CD4-positive, CD25-positive, alpha-beta regulatory T cell (primary cell): Measurements from ENCODE around the gene FILIP1L. TPM values are rescaled to one million over a fixed set of nuclear protein-coding genes. Genes with fewer than 3 reads are reported as not detected.
A peak's percentile ranks its signal among the peaks of the same experiment; 100 is the strongest.

Experiments used
- ATAC-seq, 2 donors: fragments of 150-1000 bp; cut with Tn5 transposase; one replicate each; pipeline ENCODE4 v1.10.0; 2021; ENCODE audit warnings: low read depth in 2 of 2, moderate number of reproducible peaks in 2 of 2, moderate library complexity in 1 of 2
- DNase-seq, 3 donors: peaks; one replicate each; pipeline versions ENCODE4 v3.0.0 to v3.0.0-alpha.2; 2012 to 2022; ENCODE audit warnings: mixed read lengths in 1 of 3
- H3K27ac ChIP-seq: one replicate; pipeline ENCODE4 v1.7.0; 2013; ENCODE audit warnings: mild to moderate bottlenecking, low read length; ENCODE audit not compliant: insufficient read depth, poor library complexity, severe bottlenecking
- H3K27me3 ChIP-seq: one replicate; pipeline ENCODE4 v1.7.0; 2013; ENCODE audit warnings: low read length; ENCODE audit not compliant: control insufficient read depth, insufficient read depth
- H3K36me3 ChIP-seq: one replicate; pipeline ENCODE4 v1.7.0; 2013; ENCODE audit warnings: mild to moderate bottlenecking, low read length, moderate library complexity; ENCODE audit not compliant: control insufficient read depth, insufficient read depth
- H3K4me1 ChIP-seq: 2 replicates; pipeline ENCODE4 v1.7.0; 2013; ENCODE audit warnings: mild to moderate bottlenecking, low read length; ENCODE audit not compliant: insufficient read depth, control insufficient read depth, poor library complexity, severe bottlenecking
- H3K4me3 ChIP-seq: one replicate; pipeline ENCODE4 v1.7.0; 2013; ENCODE audit warnings: low read depth, mild to moderate bottlenecking, low read length, moderate library complexity
- H3K9me3 ChIP-seq, 2 experiments: 1 replicate in 1 of 2; 2 replicates in 1 of 2; pipeline ENCODE4 v1.7.0; 2013; ENCODE audit warnings: low read length in 2 of 2, mild to moderate bottlenecking in 1 of 2, moderate library complexity in 1 of 2; ENCODE audit not compliant: control insufficient read depth in 2 of 2
- H3K27ac Mint-ChIP-seq, 3 donors: one replicate each; pipeline ENCODE4 v1.8.0; 2020 to 2022; ENCODE audit warnings: mild to moderate bottlenecking in 3 of 3, mixed read lengths in 3 of 3, moderate library complexity in 2 of 3
- H3K27me3 Mint-ChIP-seq: one replicate; pipeline ENCODE4 v1.8.0; 2022; ENCODE audit warnings: mild to moderate bottlenecking, mixed read lengths
- H3K36me3 Mint-ChIP-seq: one replicate; pipeline ENCODE4 v1.8.0; 2020; ENCODE audit warnings: mixed read lengths
- H3K4me1 Mint-ChIP-seq, 4 donors: one replicate each; pipeline ENCODE4 v1.8.0; 2020 to 2022; ENCODE audit warnings: mixed read lengths in 4 of 4, mild to moderate bottlenecking in 1 of 4
- H3K4me3 Mint-ChIP-seq, 4 donors: one replicate each; pipeline ENCODE4 v1.8.0; 2020 to 2022; ENCODE audit warnings: mild to moderate bottlenecking in 4 of 4, mixed read lengths in 4 of 4, moderate library complexity in 3 of 4
- H3K9me3 Mint-ChIP-seq, 7 donors: one replicate each; pipeline ENCODE4 v1.8.0; 2020 to 2022; ENCODE audit warnings: mixed read lengths in 7 of 7, mild to moderate bottlenecking in 3 of 7, moderate library complexity in 2 of 7
- polyA plus RNA-seq, 4 donors: library from polyadenylated mRNA; unstranded; fragments of 300-500 nt; fragmentation: Illumina TruSeq; gene quantifications; one replicate each; pipeline ENCODE4 v1.2.3, GENCODE V29; 2021
- total RNA-seq: library from RNA; stranded (reverse); gene quantifications from one replicate; pipeline ENCODE4 v1.2.3, GENCODE V29; 2022

Gene FILIP1L
- total and polyA plus RNA-seq, 5 donors from 2014 or later = 0.37 to 1.0 (median 0.65) TPM; not detected in 2

- DNase-seq = no peak
- no peaks in the 10 kb centered on the region for H3K36me3 ChIP-seq
- no peak overlapping the region for H3K4me3 Mint-ChIP-seq
- H3K27ac Mint-ChIP-seq = no peak overlapping the region
- H3K9me3 Mint-ChIP-seq = peaks cover 0 to 5% (median 1%) of the 10 kb centered on the region in 7 donors
- no peak overlapping the region for H3K27ac ChIP-seq
- H3K9me3 ChIP-seq = no peaks in the 10 kb centered on the region
- no peaks in the 10 kb centered on the region for H3K27me3 ChIP-seq
- peaks cover 15% of the 10 kb centered on the region for H3K36me3 Mint-ChIP-seq
- ATAC-seq = no peak
- no peaks in the 10 kb centered on the region for H3K27me3 Mint-ChIP-seq
- H3K4me3 ChIP-seq = no peak overlapping the region
- peaks cover 2 to 12% (median 8%) of the 10 kb centered on the region in 4 donors for H3K4me1 Mint-ChIP-seq
- no peaks in the 10 kb centered on the region for H3K4me1 ChIP-seq
Measured at GRCh38 chr3:100010087-100010417, 104.2 kb downstream of the FILIP1L start.

- Mint-ChIP-seq H3K27ac (peak overlapping the region in 1 of 3 donors; percentile 37), H3K27me3 (no peaks in the 10 kb centered on the region), H3K36me3 (peaks cover 12% of the 10 kb centered on the region), H3K9me3 (peaks cover 0 to 5% (median 0%) of the 10 kb centered on the region in 7 donors), H3K4me1 (peaks cover 2 to 15% (median 8%) of the 10 kb centered on the region in 4 donors), H3K4me3 (no peak overlapping the region)
- Histone ChIP-seq H3K4me1 (no peaks in the 10 kb centered on the region), H3K27me3 (no peaks in the 10 kb centered on the region), H3K27ac (no peak overlapping the region), H3K36me3 (no peaks in the 10 kb centered on the region), H3K4me3 (no peak overlapping the region), H3K9me3 (no peaks in the 10 kb centered on the region)
- DNase-seq (no peak), ATAC-seq (no peak)
Measured at GRCh38 chr3:100009276-100010086, 104.8 kb downstream of the FILIP1L start.

DNA sequence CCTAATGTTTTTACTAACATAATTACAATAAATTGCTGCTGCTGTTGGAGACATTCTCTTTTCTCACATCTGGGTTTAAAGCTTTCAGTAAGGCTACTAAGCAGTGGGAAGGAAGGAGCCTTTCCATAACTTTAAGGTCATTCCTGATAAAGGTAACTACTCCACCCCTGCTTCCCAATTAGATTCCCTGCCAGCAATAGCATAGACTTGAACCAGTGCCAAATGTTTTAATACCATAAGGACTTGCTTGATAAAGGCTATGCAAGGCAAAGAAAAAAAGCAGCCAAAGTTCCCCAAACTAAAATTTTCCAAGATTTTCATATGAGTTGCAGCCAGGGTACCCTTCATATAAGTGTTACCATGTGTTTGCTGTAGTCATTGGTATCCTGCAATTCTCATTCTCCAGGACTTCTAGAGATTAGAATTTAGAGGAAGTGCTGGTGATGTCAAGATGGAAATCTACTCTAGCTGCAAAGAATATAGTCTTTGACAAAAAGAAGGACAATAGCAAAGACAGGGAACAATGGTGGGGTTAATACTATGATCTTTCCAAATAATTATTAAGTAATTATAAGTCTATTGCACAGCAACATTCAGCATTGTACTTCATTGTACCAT is 106.1 kb downstream of the FILIP1L start:
- Mint-ChIP-seq H3K4me3 (no peak overlapping the region), H3K27ac (no peak overlapping the region), H3K36me3 (peaks cover 8% of the 10 kb centered on the region), H3K4me1 (peaks cover 4 to 14% (median 11%) of the 10 kb centered on the region in 4 donors), H3K9me3 (peaks cover 0 to 5% (median 0%) of the 10 kb centered on the region in 7 donors), H3K27me3 (no peaks in the 10 kb centered on the region)
- Histone ChIP-seq H3K9me3 (no peaks in the 10 kb centered on the region), H3K27me3 (no peaks in the 10 kb centered on the region), H3K4me3 (no peak overlapping the region), H3K4me1 (no peaks in the 10 kb centered on the region), H3K36me3 (no peaks in the 10 kb centered on the region), H3K27ac (no peak overlapping the region)
- DNase-seq (no peak), ATAC-seq (no peak)

DNA sequence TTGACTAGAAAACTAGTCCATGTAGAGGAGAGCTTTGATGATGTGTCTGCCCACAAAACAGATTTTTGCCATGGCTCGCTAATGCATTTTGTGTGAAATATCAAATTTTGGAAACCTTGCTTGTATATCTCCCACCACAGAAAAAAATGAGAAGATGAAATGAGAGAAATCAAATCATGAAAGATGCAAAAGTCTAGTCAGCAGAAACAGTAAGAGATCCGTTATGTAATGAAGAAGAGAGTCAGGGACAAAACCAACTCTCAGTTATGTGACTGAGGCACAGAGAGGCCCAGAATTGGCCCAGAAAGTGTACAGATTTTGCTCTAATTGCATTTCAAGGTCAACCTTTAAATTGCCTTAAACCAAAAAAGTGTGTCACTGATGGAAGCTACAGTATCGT is 107.0 kb downstream of the FILIP1L start:
- H3K4me1 Mint-ChIP-seq = peaks cover 4 to 14% (median 11%) of the 10 kb centered on the region in 4 donors
- no peak overlapping the region for H3K4me3 Mint-ChIP-seq
- ATAC-seq = no peak
- peaks cover 0 to 5% (median 0%) of the 10 kb centered on the region in 7 donors for H3K9me3 Mint-ChIP-seq
- Histone ChIP-seq H3K4me3 (no peak overlapping the region), H3K27ac (no peak overlapping the region), H3K4me1 (no peaks in the 10 kb centered on the region), H3K36me3 (no peaks in the 10 kb centered on the region), H3K9me3 (no peaks in the 10 kb centered on the region), H3K27me3 (no peaks in the 10 kb centered on the region)
- no peaks in the 10 kb centered on the region for H3K27me3 Mint-ChIP-seq
- peak overlapping the region in 1 of 3 donors; percentile 1 for H3K27ac Mint-ChIP-seq
- H3K36me3 Mint-ChIP-seq = peaks cover 11% of the 10 kb centered on the region
- DNase-seq = no peak

GRCh38 chr3:100006570-100007271 is 107.6 kb downstream of the FILIP1L start:
- no peak for ATAC-seq
- no peak for DNase-seq
- Mint-ChIP-seq H3K9me3 (peaks cover 0 to 5% (median 0%) of the 10 kb centered on the region in 7 donors), H3K4me3 (no peak overlapping the region), H3K27ac (no peak overlapping the region), H3K4me1 (peaks cover 4 to 19% (median 11%) of the 10 kb centered on the region in 4 donors), H3K36me3 (peaks cover 11% of the 10 kb centered on the region), H3K27me3 (no peaks in the 10 kb centered on the region)
- Histone ChIP-seq H3K27ac (no peak overlapping the region), H3K36me3 (no peaks in the 10 kb centered on the region), H3K9me3 (no peaks in the 10 kb centered on the region), H3K27me3 (no peaks in the 10 kb centered on the region), H3K4me1 (no peaks in the 10 kb centered on the region), H3K4me3 (no peak overlapping the region)

- ATAC-seq = no peak
- no peaks in the 10 kb centered on the region for H3K9me3 ChIP-seq
- Mint-ChIP-seq H3K36me3 (peaks cover 4% of the 10 kb centered on the region), H3K9me3 (peaks cover 0 to 5% (median 0%) of the 10 kb centered on the region in 7 donors), H3K27me3 (no peaks in the 10 kb centered on the region), H3K4me3 (no peak overlapping the region), H3K4me1 (peaks cover 4 to 19% (median 11%) of the 10 kb centered on the region in 4 donors), H3K27ac (no peak overlapping the region)
- no peaks in the 10 kb centered on the region for H3K4me1 ChIP-seq
- H3K27me3 ChIP-seq = no peaks in the 10 kb centered on the region
- no peak overlapping the region for H3K4me3 ChIP-seq
- H3K36me3 ChIP-seq = no peaks in the 10 kb centered on the region
- no peak overlapping the region for H3K27ac ChIP-seq
- no peak for DNase-seq
Measured at GRCh38 chr3:100005665-100006393, 108.5 kb downstream of the FILIP1L start.

- Mint-ChIP-seq H3K9me3 (peaks cover 0 to 3% (median 0%) of the 10 kb centered on the region in 7 donors), H3K4me3 (no peak overlapping the region), H3K27ac (no peak overlapping the region), H3K27me3 (no peaks in the 10 kb centered on the region), H3K4me1 (peaks cover 4 to 19% (median 11%) of the 10 kb centered on the region in 4 donors), H3K36me3 (peaks cover 3% of the 10 kb centered on the region)
- H3K4me1 ChIP-seq = no peaks in the 10 kb centered on the region
- no peak for ATAC-seq
- no peaks in the 10 kb centered on the region for H3K27me3 ChIP-seq
- no peak overlapping the region for H3K27ac ChIP-seq
- no peaks in the 10 kb centered on the region for H3K36me3 ChIP-seq
- no peak for DNase-seq
- no peaks in the 10 kb centered on the region for H3K9me3 ChIP-seq
- no peak overlapping the region for H3K4me3 ChIP-seq
Measured at GRCh38 chr3:100004931-100005330, 109.4 kb downstream of the FILIP1L start.
